ENCODE measurements around the gene ESRRB.
A peak's percentile ranks its signal among the peaks of the same experiment; 100 is the strongest.

The ESRRB gene

GRCh38 chr14:76352639-76353281 lies 23.2 kb upstream of the ESRRB start:
- Histone ChIP-seq H3K4me1 (ENCODE audit: control insufficient read depth, insufficient read depth, low read length) (peaks cover 8% of the 10 kb centered on the region), H3K27ac (ENCODE audit: insufficient read depth, low read depth, low read length, poor library complexity, severe bottlenecking) (no peak overlapping the region), H3K36me3 (ENCODE audit: control insufficient read depth, insufficient read depth, low read length) (no peaks in the 10 kb centered on the region), H3K27me3 (ENCODE audit: control insufficient read depth, insufficient read depth, low read length, poor library complexity, severe bottlenecking) (peaks cover 16% of the 10 kb centered on the region), H3K9me3 (ENCODE audit: control insufficient read depth, low read length) (no peaks in the 10 kb centered on the region), H3K4me3 (ENCODE audit: insufficient read depth, low read depth, low read length) (no peak overlapping the region)
- 8 to 9% methylated on average over 40 of the region's 40 CpGs for WGBS, 2 experiments

GRCh38 chr14:76354310-76354709 lies 21.6 kb upstream of the ESRRB start:
- H3K9me3 ChIP-seq (ENCODE audit: control insufficient read depth, low read length) = no peaks in the 10 kb centered on the region
- no peaks in the 10 kb centered on the region for H3K36me3 ChIP-seq (ENCODE audit: control insufficient read depth, insufficient read depth, low read length)
- peaks cover 16% of the 10 kb centered on the region for H3K27me3 ChIP-seq (ENCODE audit: control insufficient read depth, insufficient read depth, low read length, poor library complexity, severe bottlenecking)
- peaks cover under 1% of the 10 kb centered on the region for H3K4me1 ChIP-seq (ENCODE audit: control insufficient read depth, insufficient read depth, low read length)
- H3K4me3 ChIP-seq (ENCODE audit: insufficient read depth, low read depth, low read length) = no peak overlapping the region
- H3K27ac ChIP-seq (ENCODE audit: insufficient read depth, low read depth, low read length, poor library complexity, severe bottlenecking) = no peak overlapping the region
- 96 to 98% methylated on average over 4 of the region's 4 CpGs for WGBS, 2 experiments

GRCh38 chr14:76355771-76356170 lies 20.2 kb upstream of the ESRRB start:
- Histone ChIP-seq H3K4me1 (ENCODE audit: control insufficient read depth, insufficient read depth, low read length) (no peaks in the 10 kb centered on the region), H3K27ac (ENCODE audit: insufficient read depth, low read depth, low read length, poor library complexity, severe bottlenecking) (no peak overlapping the region), H3K27me3 (ENCODE audit: control insufficient read depth, insufficient read depth, low read length, poor library complexity, severe bottlenecking) (peaks cover 16% of the 10 kb centered on the region), H3K9me3 (ENCODE audit: control insufficient read depth, low read length) (no peaks in the 10 kb centered on the region), H3K4me3 (ENCODE audit: insufficient read depth, low read depth, low read length) (no peak overlapping the region), H3K36me3 (ENCODE audit: control insufficient read depth, insufficient read depth, low read length) (no peaks in the 10 kb centered on the region)
- WGBS, 2 experiments = 93% methylated on average over 3 of the region's 3 CpGs

GRCh38 chr14:76371066-76371465 lies 4.9 kb upstream of the ESRRB start:
- Histone ChIP-seq H3K27ac (ENCODE audit: insufficient read depth, low read depth, low read length, poor library complexity, severe bottlenecking) (no peak overlapping the region), H3K36me3 (ENCODE audit: control insufficient read depth, insufficient read depth, low read length) (no peaks in the 10 kb centered on the region), H3K27me3 (ENCODE audit: control insufficient read depth, insufficient read depth, low read length, poor library complexity, severe bottlenecking) (peaks cover 27% of the 10 kb centered on the region), H3K9me3 (ENCODE audit: control insufficient read depth, low read length) (no peaks in the 10 kb centered on the region), H3K4me3 (ENCODE audit: insufficient read depth, low read depth, low read length) (no peak overlapping the region), H3K4me1 (ENCODE audit: control insufficient read depth, insufficient read depth, low read length) (no peaks in the 10 kb centered on the region)
- WGBS, 2 experiments = 95 to 96% methylated on average over 7 of the region's 7 CpGs

GRCh38 chr14:76373456-76373855 lies 2.5 kb upstream of the ESRRB start:
- H3K4me3 ChIP-seq (ENCODE audit: insufficient read depth, low read depth, low read length) = no peak overlapping the region
- H3K36me3 ChIP-seq (ENCODE audit: control insufficient read depth, insufficient read depth, low read length) = no peaks in the 10 kb centered on the region
- H3K4me1 ChIP-seq (ENCODE audit: control insufficient read depth, insufficient read depth, low read length) = peaks cover 4% of the 10 kb centered on the region
- peaks cover 51% of the 10 kb centered on the region for H3K27me3 ChIP-seq (ENCODE audit: control insufficient read depth, insufficient read depth, low read length, poor library complexity, severe bottlenecking)
- WGBS, 2 experiments = 70 to 79% methylated on average over 3 of the region's 3 CpGs
- no peak overlapping the region for H3K27ac ChIP-seq (ENCODE audit: insufficient read depth, low read depth, low read length, poor library complexity, severe bottlenecking)
- no peaks in the 10 kb centered on the region for H3K9me3 ChIP-seq (ENCODE audit: control insufficient read depth, low read length)

- 39 to 51% methylated on average over 6 to 7 of the region's 7 CpGs for WGBS, 2 experiments
- H3K27me3 ChIP-seq (ENCODE audit: control insufficient read depth, insufficient read depth, low read length, poor library complexity, severe bottlenecking) = peaks cover 71% of the 10 kb centered on the region
- H3K4me3 ChIP-seq (ENCODE audit: insufficient read depth, low read depth, low read length) = no peak overlapping the region
- no peaks in the 10 kb centered on the region for H3K9me3 ChIP-seq (ENCODE audit: control insufficient read depth, low read length)
- no peak overlapping the region for H3K27ac ChIP-seq (ENCODE audit: insufficient read depth, low read depth, low read length, poor library complexity, severe bottlenecking)
- peaks cover 4% of the 10 kb centered on the region for H3K4me1 ChIP-seq (ENCODE audit: control insufficient read depth, insufficient read depth, low read length)
- no peaks in the 10 kb centered on the region for H3K36me3 ChIP-seq (ENCODE audit: control insufficient read depth, insufficient read depth, low read length)
Observed at GRCh38 chr14:76375484-76375883, 453 bp upstream of the ESRRB start.

- H3K27ac ChIP-seq (ENCODE audit: insufficient read depth, low read depth, low read length, poor library complexity, severe bottlenecking) = no peak overlapping the region
- no peaks in the 10 kb centered on the region for H3K9me3 ChIP-seq (ENCODE audit: control insufficient read depth, low read length)
- 0 to 2% methylated on average over 14 to 16 of the region's 16 CpGs for WGBS, 2 experiments
- peak overlapping the region; percentile 28 for H3K4me3 ChIP-seq (ENCODE audit: insufficient read depth, low read depth, low read length)
- no peaks in the 10 kb centered on the region for H3K36me3 ChIP-seq (ENCODE audit: control insufficient read depth, insufficient read depth, low read length)
- peaks cover 78% of the 10 kb centered on the region for H3K27me3 ChIP-seq (ENCODE audit: control insufficient read depth, insufficient read depth, low read length, poor library complexity, severe bottlenecking)
- peaks cover 4% of the 10 kb centered on the region for H3K4me1 ChIP-seq (ENCODE audit: control insufficient read depth, insufficient read depth, low read length)
Observed at GRCh38 chr14:76376409-76376877, 506 bp downstream of the ESRRB start.

GRCh38 chr14:76376878-76377734 lies 1.2 kb downstream of the ESRRB start:
- peaks cover 4% of the 10 kb centered on the region for H3K4me1 ChIP-seq (ENCODE audit: control insufficient read depth, insufficient read depth, low read length)
- peaks cover 83% of the 10 kb centered on the region for H3K27me3 ChIP-seq (ENCODE audit: control insufficient read depth, insufficient read depth, low read length, poor library complexity, severe bottlenecking)
- no peaks in the 10 kb centered on the region for H3K9me3 ChIP-seq (ENCODE audit: control insufficient read depth, low read length)
- H3K27ac ChIP-seq (ENCODE audit: insufficient read depth, low read depth, low read length, poor library complexity, severe bottlenecking) = no peak overlapping the region
- WGBS, 2 experiments = 1% methylated on average over 80 of the region's 80 CpGs
- H3K4me3 ChIP-seq (ENCODE audit: insufficient read depth, low read depth, low read length) = peak overlapping the region; percentile 28
- no peaks in the 10 kb centered on the region for H3K36me3 ChIP-seq (ENCODE audit: control insufficient read depth, insufficient read depth, low read length)

GRCh38 chr14:76377735-76378074 lies 1.8 kb downstream of the ESRRB start:
- no peaks in the 10 kb centered on the region for H3K36me3 ChIP-seq (ENCODE audit: control insufficient read depth, insufficient read depth, low read length)
- H3K4me3 ChIP-seq (ENCODE audit: insufficient read depth, low read depth, low read length) = no peak overlapping the region
- no peak overlapping the region for H3K27ac ChIP-seq (ENCODE audit: insufficient read depth, low read depth, low read length, poor library complexity, severe bottlenecking)
- no peaks in the 10 kb centered on the region for H3K9me3 ChIP-seq (ENCODE audit: control insufficient read depth, low read length)
- H3K27me3 ChIP-seq (ENCODE audit: control insufficient read depth, insufficient read depth, low read length, poor library complexity, severe bottlenecking) = peaks cover 83% of the 10 kb centered on the region
- 23 to 24% methylated on average over 5 of the region's 5 CpGs for WGBS, 2 experiments
- peaks cover 4% of the 10 kb centered on the region for H3K4me1 ChIP-seq (ENCODE audit: control insufficient read depth, insufficient read depth, low read length)

- Histone ChIP-seq H3K27me3 (ENCODE audit: control insufficient read depth, insufficient read depth, low read length, poor library complexity, severe bottlenecking) (peaks cover 62% of the 10 kb centered on the region), H3K9me3 (ENCODE audit: control insufficient read depth, low read length) (no peaks in the 10 kb centered on the region), H3K4me1 (ENCODE audit: control insufficient read depth, insufficient read depth, low read length) (peaks cover 4% of the 10 kb centered on the region), H3K27ac (ENCODE audit: insufficient read depth, low read depth, low read length, poor library complexity, severe bottlenecking) (no peak overlapping the region), H3K4me3 (ENCODE audit: insufficient read depth, low read depth, low read length) (no peak overlapping the region), H3K36me3 (ENCODE audit: control insufficient read depth, insufficient read depth, low read length) (no peaks in the 10 kb centered on the region)
- 57 to 60% methylated on average over 7 of the region's 7 CpGs for WGBS, 2 experiments
Observed at GRCh38 chr14:76380991-76381390, 5.1 kb downstream of the ESRRB start.

Data from ectodermal cell (in vitro differentiated cells).